GM21528 (cell line): ENCODE data around the gene LHFPL6.
A peak's percentile ranks its signal among the peaks of the same experiment; 100 is the strongest.

Source experiments
- ATAC-seq: cut with Tn5 transposase; IDR thresholded peaks from one replicate; pipeline ENCODE4 v1.9.1; 2021; ENCODE audit warnings: mild to moderate bottlenecking, moderate library complexity; ENCODE audit not compliant: unreplicated experiment, low FRiP score

Gene LHFPL6

GRCh38 chr13:39602614-39603366 lies at the start of gene LHFPL6:
Gene LHFPL6 (minus strand): TSS chr13:39603193.
- ATAC-seq: peak; percentile 89

- no peak for ATAC-seq
Observed at GRCh38 chr13:39646122-39646521, 43.1 kb upstream of the LHFPL6 start.

- ATAC-seq: no peak
Observed at GRCh38 chr13:39641645-39642044, 38.7 kb upstream of the LHFPL6 start.

- no peak for ATAC-seq
Observed at GRCh38 chr13:39637890-39638289, 34.9 kb upstream of the LHFPL6 start.

GRCh38 chr13:39635564-39635963 lies 32.6 kb upstream of the LHFPL6 start:
- no peak for ATAC-seq

- no peak for ATAC-seq
Observed at GRCh38 chr13:39632994-39633393, 30.0 kb upstream of the LHFPL6 start.

- ATAC-seq: no peak
Observed at GRCh38 chr13:39631307-39631706, 28.3 kb upstream of the LHFPL6 start.

- no peak for ATAC-seq
Observed at GRCh38 chr13:39623466-39623865, 20.5 kb upstream of the LHFPL6 start.

GRCh38 chr13:39618561-39618960 lies 15.6 kb upstream of the LHFPL6 start:
- no peak for ATAC-seq

GRCh38 chr13:39616087-39616694 lies 13.2 kb upstream of the LHFPL6 start:
- peak; percentile 63 for ATAC-seq

- no peak for ATAC-seq
Observed at GRCh38 chr13:39612023-39612637, 9.1 kb upstream of the LHFPL6 start.

GRCh38 chr13:39607876-39608275 lies 4.9 kb upstream of the LHFPL6 start:
- ATAC-seq: no peak

GRCh38 chr13:39605677-39606320 lies 2.8 kb upstream of the LHFPL6 start:
- no peak for ATAC-seq

- no peak for ATAC-seq
Observed at GRCh38 chr13:39604756-39605155, 1.8 kb upstream of the LHFPL6 start.

GRCh38 chr13:39603424-39603947 lies 493 bp upstream of the LHFPL6 start:
- ATAC-seq: peak; percentile 40

GRCh38 chr13:39602277-39602613 lies 748 bp downstream of the LHFPL6 start:
- peak; percentile 36 for ATAC-seq

GRCh38 chr13:39601636-39602035 lies 1.4 kb downstream of the LHFPL6 start:
- no peak for ATAC-seq

GRCh38 chr13:39600766-39601165 lies 2.2 kb downstream of the LHFPL6 start:
- ATAC-seq: no peak

GRCh38 chr13:39599842-39600241 lies 3.2 kb downstream of the LHFPL6 start:
- no peak for ATAC-seq

GRCh38 chr13:39599012-39599411 lies 4.0 kb downstream of the LHFPL6 start:
- no peak for ATAC-seq

- ATAC-seq: no peak
Observed at GRCh38 chr13:39597838-39598237, 5.2 kb downstream of the LHFPL6 start.
